Gastrocnemius medialis (tissue), 4 donors: ENCODE results near the gene TNNT2. TPM values are rescaled to one million over a fixed set of nuclear protein-coding genes. Genes with fewer than 3 reads are reported as not detected.

Source experiments
- ATAC-seq, 2 donors: fragments of 150-250 bp; one replicate each; pipeline ENCODE4 v1.9.1; 2016
- DNase-seq, 2 donors: peaks; one replicate each; pipeline ENCODE4 v3.0.0-alpha.2; 2019
- H3K27ac ChIP-seq, 4 donors: fragments of 200-600 bp; sonication (generic); 1 replicate in 1 of 4; 2 replicates in 3 of 4; pipeline ENCODE4 v1.5.1; 2016 to 2018; ENCODE audit warnings: mild to moderate bottlenecking in 2 of 4, moderate library complexity in 1 of 4
- H3K27me3 ChIP-seq, 3 donors: fragments of 200-600 bp; sonication (generic) in 2 of 3; 1 replicate in 1 of 3; 2 replicates in 2 of 3; pipeline versions ENCODE4 v1.5.1 to v1.6.0; 2016 to 2019; ENCODE audit warnings: mild to moderate bottlenecking in 1 of 3, moderate library complexity in 1 of 3
- H3K36me3 ChIP-seq, 2 donors: fragments of 200-600 bp; sonication (generic) in 1 of 2; one replicate each; pipeline ENCODE4 v1.5.1; 2017 to 2018
- H3K4me1 ChIP-seq, 2 donors: fragments of 200-600 bp; sonication (generic) in 1 of 2; one replicate each; pipeline ENCODE4 v1.5.1; 2016 to 2017; ENCODE audit warnings: mild to moderate bottlenecking in 2 of 2
- H3K4me3 ChIP-seq, 4 donors: fragments of 200-600 bp; sonication (generic) in 3 of 4; 1 replicate in 1 of 4; 2 replicates in 3 of 4; pipeline ENCODE4 v1.5.1; 2016 to 2019; ENCODE audit warnings: mild to moderate bottlenecking in 2 of 4
- H3K9me3 ChIP-seq, 3 donors: fragments of 200-600 bp; sonication (generic) in 2 of 3; 1 replicate in 1 of 3; 2 replicates in 2 of 3; pipeline ENCODE4 v1.5.1; 2016 to 2019
- CTCF ChIP-seq, 5 experiments: fragments of 450-650 bp in 3 of 5; fragments of 200-600 bp in 2 of 5; sonication (generic) in 2 of 5; IDR thresholded peaks in 4 of 5; conservative IDR thresholded peaks in 1 of 5; 1 replicate in 4 of 5; 2 replicates in 1 of 5; pipeline ENCODE4 v1.5.1; 2016 to 2019; ENCODE audit warnings: antibody characterized with exemption in 5 of 5, mild to moderate bottlenecking in 3 of 5, moderate library complexity in 3 of 5
- POLR2A ChIP-seq, 2 donors: fragments of 450-650 bp; IDR thresholded peaks; one replicate each; pipeline ENCODE4 v1.6.1; 2017; ENCODE audit warnings: antibody characterized with exemption in 2 of 2, mild to moderate bottlenecking in 2 of 2, moderate library complexity in 2 of 2
- in situ Hi-C, 4 donors: fragments of 200-750 bp; cut with MboI; loops; one replicate each; pipeline versions ENCODE4 v1.15.0 to v1.8.0; 2017; ENCODE audit warnings: low sequenced_read_pairs in 4 of 4
- intact Hi-C: fragments of 100-400 bp; cut with DNase I; formaldehyde crosslinking; loops from one replicate; pipeline ENCODE4 v1.15.1; 2023; ENCODE audit warnings: low total_unique reads
- total RNA-seq, 4 donors: library from RNA; depleted of rRNA; stranded (reverse); fragments of >200 nt; gene quantifications; one replicate each; pipeline versions ENCODE4 v1.1.0 to v1.2.3, GENCODE V29; 2016

TNNT2 gene
- total RNA-seq, 4 donors from 2014 or later: 0.39 to 14.8 (median 6.7) TPM; not detected in 1

DNA sequence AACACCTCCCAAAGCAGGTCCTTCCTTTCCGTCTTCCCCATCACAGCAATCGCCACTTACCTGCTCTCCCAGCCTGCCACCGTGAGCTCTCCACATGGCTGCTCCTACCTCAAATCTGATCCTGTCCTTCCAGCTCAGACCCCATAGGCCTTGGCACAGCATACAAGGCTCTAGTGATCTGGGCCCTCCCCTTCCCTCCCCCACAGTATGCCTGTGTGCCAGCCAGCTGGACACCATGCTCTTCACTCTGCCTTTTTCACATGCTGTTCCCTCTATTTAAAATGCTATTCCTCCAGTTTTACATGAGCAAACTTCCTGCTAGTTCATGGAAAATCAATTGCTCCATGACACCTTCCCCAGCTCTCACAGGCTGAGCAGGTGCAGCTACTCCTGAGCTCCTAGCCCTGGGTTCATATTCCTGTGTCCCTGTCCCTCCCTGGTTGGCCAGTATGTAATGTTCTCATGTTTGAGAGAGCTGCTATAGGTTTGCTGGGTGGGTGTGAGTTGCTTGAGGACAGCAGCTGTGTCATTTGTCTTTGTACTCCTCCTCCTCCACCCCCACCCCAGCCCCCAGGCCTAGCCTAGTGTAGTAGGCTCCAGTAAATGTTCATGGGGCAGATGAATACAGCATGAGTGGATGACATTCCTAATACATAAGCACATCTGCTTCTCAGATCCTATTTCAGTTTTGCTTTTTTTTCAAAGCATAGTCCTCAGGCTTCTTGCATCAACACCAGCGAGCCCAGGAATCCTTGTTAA is 6.3 kb upstream of the TNNT2 start:
- no peaks in the 10 kb centered on the region for H3K9me3 ChIP-seq
- intact Hi-C loops (no loop called here), in situ Hi-C loops (no loop called here)
- peak overlapping the region; percentile 64 to 80 (median 72) for H3K27ac ChIP-seq
- no peaks in the 10 kb centered on the region for H3K36me3 ChIP-seq
- TF ChIP-seq POLR2A (IDR thresholded peaks at IDR 0.05) (peak; percentile 15 to 28), CTCF (IDR thresholded peaks at IDR 0.05 in 4 of 5, conservative IDR thresholded peaks at IDR 0.05 in 1 of 5) (no peak)
- peaks cover 15 to 20% of the 10 kb centered on the region in 2 donors for H3K4me1 ChIP-seq
- H3K4me3 ChIP-seq: no peak overlapping the region
- no peaks in the 10 kb centered on the region for H3K27me3 ChIP-seq
- DNase-seq (peak; percentile 74 to 79), ATAC-seq (peak; percentile 86 to 91)

- no peak for DNase-seq
- Histone ChIP-seq H3K27ac (no peak overlapping the region), H3K36me3 (no peaks in the 10 kb centered on the region), H3K4me3 (no peak overlapping the region), H3K27me3 (no peaks in the 10 kb centered on the region), H3K9me3 (no peaks in the 10 kb centered on the region), H3K4me1 (peaks cover 15 to 20% of the 10 kb centered on the region in 2 donors)
- in situ Hi-C loops (no loop called here), intact Hi-C loops (no loop called here)
- TF ChIP-seq CTCF (IDR thresholded peaks at IDR 0.05 in 4 of 5, conservative IDR thresholded peaks at IDR 0.05 in 1 of 5) (no peak), POLR2A (IDR thresholded peaks at IDR 0.05) (no peak)
- no peak for ATAC-seq
Measured at GRCh38 chr1:201381130-201381529, 3.6 kb upstream of the TNNT2 start.

GRCh38 chr1:201379733-201380242 is 2.3 kb upstream of the TNNT2 start:
- Histone ChIP-seq H3K9me3 (no peaks in the 10 kb centered on the region), H3K36me3 (no peaks in the 10 kb centered on the region), H3K4me1 (peaks cover 14 to 16% of the 10 kb centered on the region in 2 donors), H3K27me3 (no peaks in the 10 kb centered on the region), H3K27ac (no peak overlapping the region), H3K4me3 (no peak overlapping the region)
- TF ChIP-seq POLR2A (IDR thresholded peaks at IDR 0.05) (no peak), CTCF (IDR thresholded peaks at IDR 0.05 in 4 of 5, conservative IDR thresholded peaks at IDR 0.05 in 1 of 5) (no peak)
- intact Hi-C loops: no loop called here
- ATAC-seq (no peak), DNase-seq (no peak)
- in situ Hi-C loops: no loop called here

DNA sequence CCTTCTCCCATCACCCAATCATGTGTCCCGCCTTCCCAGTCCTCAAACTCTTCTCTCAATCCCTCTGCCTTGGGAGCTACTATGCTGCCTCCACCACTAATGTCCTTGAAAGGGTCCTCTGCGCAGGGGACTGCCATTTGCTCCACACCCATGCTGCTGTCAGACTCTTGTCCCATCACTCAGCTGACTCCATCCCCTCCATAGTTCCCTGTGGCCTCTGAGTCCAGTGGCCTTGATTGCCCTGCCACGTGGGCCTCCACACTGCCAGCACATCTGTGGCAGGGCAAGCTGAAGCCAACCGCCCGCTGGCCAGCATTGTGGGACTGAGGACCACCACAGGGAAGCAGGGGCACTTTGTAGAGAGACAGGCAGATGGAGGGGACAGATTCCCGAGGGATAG is 1.3 kb upstream of the TNNT2 start:
- Histone ChIP-seq H3K27me3 (no peaks in the 10 kb centered on the region), H3K36me3 (no peaks in the 10 kb centered on the region), H3K4me3 (no peak overlapping the region), H3K9me3 (no peaks in the 10 kb centered on the region), H3K4me1 (peaks cover 8 to 12% of the 10 kb centered on the region in 2 donors), H3K27ac (no peak overlapping the region)
- in situ Hi-C loops: no loop called here
- ATAC-seq: no peak
- TF ChIP-seq CTCF (IDR thresholded peaks at IDR 0.05 in 4 of 5, conservative IDR thresholded peaks at IDR 0.05 in 1 of 5) (no peak), POLR2A (IDR thresholded peaks at IDR 0.05) (no peak)
- no peak for DNase-seq
- intact Hi-C loops: no loop called here
